ENCODE data around the gene IL17C.
"Not testable (repeated sequence)": the region's sequence is repeated elsewhere in the genome, so short reads cannot be mapped to it uniquely, and the experiment has no call there.

The IL17C gene

GRCh38 chr16:88638323-88639230 is at the start of gene IL17C:
TSS of gene IL17C (plus strand) at chr16:88638572. CDS start at chr16:88638642, 70 bp downstream.
- DNase-seq (ENCODE audit: low spot score) = peak; percentile 66

- no peak for DNase-seq (ENCODE audit: low spot score)
Observed at GRCh38 chr16:88588754-88589153, 49.6 kb upstream of the IL17C start.

DNA sequence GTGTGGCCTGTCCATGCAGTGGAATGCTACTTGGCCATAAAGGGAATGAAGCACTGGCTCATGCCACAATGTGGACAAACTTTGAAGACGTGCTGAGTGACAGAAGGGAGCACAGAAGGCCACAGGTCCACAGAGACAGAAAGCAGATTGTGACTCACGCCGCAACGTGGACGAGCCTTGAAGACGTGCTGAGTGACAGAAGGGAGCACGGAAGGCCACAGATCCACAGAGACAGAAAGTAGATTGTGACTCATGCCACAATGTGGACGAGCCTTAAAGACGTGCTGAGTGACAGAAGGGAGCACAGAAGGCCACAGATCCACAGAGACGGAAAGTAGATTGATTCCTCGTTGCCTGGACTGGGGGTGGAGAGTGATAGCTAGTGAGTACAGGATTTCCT is 48.9 kb upstream of the IL17C start:
- no peak for DNase-seq (ENCODE audit: low spot score)

DNA sequence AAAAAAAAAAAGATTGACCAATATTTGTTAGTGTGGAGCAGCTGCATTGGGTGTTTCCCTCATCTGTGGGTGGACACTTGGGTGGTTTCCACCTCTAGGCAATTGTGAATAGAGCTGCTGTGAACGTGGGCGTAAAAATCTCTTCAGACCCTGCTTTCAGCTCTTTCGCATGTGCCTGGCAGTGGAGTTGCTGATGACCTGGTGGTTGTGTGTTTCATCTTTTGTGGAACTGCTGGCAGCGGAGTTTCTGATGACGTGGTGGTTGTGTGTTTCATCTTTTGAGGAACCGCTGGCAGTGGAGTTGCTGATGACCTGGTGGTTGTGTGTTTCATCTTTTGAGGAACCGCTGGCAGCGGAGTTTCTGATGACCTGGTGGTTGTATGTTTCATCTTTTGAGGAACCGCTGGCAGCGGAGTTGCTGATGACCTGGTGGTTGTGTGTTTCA is 46.8 kb upstream of the IL17C start:
- DNase-seq (ENCODE audit: low spot score) = no peak

- DNase-seq (ENCODE audit: low spot score) = no peak
Observed at GRCh38 chr16:88593061-88593460, 45.3 kb upstream of the IL17C start.

DNA sequence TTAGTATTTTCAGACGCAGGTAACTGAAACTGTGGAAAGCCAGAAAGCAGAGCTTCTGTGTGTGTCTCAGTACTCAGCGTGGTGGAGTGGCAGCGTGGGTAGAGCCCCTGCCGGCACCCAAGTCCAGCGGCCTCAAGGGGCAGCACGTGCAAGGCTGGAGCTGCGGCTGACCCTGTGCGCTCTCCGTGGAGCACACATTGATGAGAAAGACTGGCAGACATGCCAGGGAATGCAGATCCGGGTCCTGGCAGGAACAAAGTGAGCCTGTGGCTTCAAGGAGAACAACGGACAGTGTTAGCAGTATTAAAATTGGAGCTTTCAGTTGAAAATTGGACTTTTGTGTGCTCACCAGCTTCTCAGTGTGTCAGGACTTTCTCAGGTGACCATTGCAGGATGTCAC is 44.9 kb upstream of the IL17C start:
- DNase-seq (ENCODE audit: low spot score) = no peak

- DNase-seq (ENCODE audit: low spot score) = no peak
Observed at GRCh38 chr16:88593910-88594309, 44.5 kb upstream of the IL17C start.

GRCh38 chr16:88595101-88595500 is 43.3 kb upstream of the IL17C start:
- no peak for DNase-seq (ENCODE audit: low spot score)

GRCh38 chr16:88595921-88596320 is 42.5 kb upstream of the IL17C start:
- DNase-seq (ENCODE audit: low spot score) = no peak

DNA sequence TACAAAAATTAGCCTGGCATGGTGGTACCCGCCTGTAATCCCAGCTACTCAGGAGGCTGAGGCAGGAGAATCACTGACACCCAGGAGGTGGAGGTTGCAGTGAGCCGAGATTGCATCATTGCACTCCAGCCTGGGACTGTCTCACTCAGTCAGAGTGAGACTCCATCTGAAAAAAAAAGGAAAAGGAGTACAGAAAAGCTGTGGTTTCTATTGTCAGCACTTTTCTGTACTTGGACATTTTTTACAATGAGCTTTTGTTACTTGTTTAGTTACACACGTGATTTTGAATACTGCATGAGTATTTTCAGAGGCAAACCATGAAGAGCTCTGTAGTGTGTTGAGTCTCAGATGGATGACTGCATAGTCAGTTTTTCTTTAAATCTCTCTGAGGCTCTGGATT is 41.9 kb upstream of the IL17C start:
- DNase-seq (ENCODE audit: low spot score) = no peak

- DNase-seq (ENCODE audit: low spot score) = no peak
Observed at GRCh38 chr16:88597856-88598491, 40.4 kb upstream of the IL17C start.

DNA sequence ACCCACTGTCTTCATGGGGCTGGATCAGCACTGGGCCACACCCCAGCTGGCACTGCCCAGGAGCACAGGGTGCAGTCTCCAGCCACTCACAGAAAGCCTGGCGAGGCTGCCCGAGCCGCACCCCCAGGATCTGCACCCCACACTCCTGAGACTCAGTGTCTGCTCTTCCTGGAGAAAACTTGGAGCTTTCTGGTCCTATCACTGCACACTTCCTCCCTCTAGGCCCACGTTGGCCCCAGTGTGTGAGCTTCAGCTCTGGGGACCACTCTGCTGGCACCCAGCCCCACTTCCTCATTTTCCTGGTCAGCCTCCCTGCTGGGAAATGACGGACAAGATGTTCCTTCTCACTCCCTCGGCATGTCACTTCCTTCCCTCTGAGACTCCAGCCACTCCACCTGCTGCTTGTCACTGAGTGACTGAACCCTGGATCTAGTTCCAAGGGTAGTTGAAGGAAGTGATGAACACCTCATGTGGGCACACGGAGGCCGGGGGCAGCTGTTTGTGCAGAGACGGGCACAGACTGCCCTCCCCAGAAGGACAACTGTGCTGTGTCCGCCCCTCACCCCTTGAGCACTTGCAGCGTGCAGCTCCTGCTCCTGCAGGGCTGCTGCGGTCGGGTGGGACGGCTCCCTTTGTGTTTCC is 39.2 kb upstream of the IL17C start:
- no peak for DNase-seq (ENCODE audit: low spot score)

GRCh38 chr16:88599825-88600538 is 38.4 kb upstream of the IL17C start:
- no peak for DNase-seq (ENCODE audit: low spot score)

- no peak for DNase-seq (ENCODE audit: low spot score)
Observed at GRCh38 chr16:88600539-88600896, 37.9 kb upstream of the IL17C start.

DNA sequence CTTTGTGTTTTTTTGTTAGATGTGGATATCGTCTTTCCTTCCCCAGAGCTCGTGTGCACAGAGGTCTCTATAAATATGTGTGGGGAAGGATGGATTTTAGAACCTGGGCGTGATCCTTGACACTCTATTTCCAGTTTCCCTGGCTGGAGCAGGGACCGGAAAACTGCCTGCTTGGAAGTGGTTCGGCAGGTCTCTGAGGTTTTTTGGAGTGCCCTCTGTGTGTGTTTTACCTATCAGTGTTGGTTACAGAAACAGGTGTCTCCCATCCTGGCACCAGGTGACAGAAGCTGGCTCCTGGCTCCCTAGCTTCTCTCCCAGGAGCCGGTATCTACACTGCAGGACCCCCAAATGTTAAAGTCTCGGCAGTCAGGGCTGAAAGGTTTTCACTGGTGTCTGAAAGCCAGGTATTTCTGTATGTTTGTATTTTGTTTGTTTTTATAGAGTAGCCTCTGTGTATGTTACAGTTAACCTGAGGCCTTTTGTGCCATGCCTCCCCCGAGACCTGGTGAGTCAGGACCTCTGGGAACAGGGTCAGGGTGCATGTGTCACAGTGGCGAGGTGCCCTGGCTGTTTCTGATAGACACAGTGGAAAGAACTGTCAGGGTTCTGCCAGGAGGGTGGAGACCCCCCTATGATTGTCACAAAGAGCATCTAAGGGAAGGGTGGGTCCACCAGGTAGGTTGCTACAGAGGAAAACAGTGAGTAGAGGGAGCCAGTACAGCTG is 36.9 kb upstream of the IL17C start:
- no peak for DNase-seq (ENCODE audit: low spot score)

DNA sequence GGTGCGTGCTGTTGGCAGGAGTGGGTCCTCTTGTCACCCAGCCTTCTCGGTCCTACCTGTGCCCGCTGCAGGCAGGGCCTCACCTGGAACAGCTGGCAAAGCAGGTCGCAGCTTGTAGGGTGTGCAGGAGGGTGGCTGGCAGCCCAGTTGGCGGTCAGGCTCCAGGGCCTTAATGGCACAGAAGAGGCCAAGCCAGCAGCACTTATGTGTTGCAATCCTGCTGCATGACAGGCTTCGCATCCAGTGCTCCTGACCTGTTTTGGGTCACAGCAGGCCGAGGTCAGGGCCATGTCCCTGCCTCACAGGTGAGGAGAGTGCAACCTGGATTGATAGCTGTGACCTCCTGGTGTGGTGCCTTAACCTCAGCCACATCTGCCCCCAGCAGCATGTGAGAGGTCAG is 36.3 kb upstream of the IL17C start:
- no peak for DNase-seq (ENCODE audit: low spot score)

DNA sequence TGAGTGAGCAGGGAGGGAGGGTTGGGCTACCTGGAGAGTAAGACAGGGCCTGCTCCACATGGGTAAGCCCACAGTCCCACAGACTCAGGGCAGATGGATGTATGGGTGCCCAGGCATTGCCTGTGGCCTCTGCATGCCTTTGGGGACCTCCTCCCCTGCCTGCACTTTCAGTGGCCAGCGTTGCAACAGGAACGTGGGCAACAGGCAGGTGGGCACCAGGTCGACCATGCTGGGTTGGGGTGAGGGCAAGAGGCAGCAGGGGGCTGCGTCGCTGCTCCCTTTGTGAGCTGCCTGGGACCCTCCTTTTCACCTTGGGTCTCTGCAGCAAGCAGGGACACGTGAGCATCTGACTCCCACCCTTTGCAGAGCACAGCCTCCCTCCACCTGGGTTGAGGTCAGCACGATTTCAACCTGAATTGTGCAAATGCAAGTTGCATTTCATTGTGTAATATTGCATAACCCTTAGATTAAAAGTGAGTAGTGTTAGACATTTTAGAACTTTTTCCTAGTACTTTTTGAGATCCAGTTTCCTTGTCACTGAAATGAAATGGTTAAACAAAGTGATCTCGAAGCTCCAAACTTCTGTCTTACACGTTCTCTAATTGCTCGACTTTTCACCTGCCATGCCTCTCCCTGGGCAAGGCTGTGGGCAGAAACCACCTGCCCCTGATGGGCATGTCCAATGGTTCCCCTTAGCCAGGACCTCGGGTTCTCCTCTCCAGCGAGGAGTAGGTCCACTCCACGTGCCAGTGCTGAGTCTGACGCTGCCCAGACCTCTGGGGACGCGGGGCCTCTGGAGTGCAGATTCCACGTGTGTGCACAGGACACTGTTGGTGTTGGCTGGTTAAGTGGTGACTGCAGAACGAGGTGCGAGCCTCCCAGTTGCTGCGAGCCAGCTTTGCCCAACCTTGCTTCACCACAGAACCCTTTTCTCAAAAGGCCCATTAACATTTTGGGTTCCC is 32.9 kb upstream of the IL17C start:
- no peak for DNase-seq (ENCODE audit: low spot score)

DNA sequence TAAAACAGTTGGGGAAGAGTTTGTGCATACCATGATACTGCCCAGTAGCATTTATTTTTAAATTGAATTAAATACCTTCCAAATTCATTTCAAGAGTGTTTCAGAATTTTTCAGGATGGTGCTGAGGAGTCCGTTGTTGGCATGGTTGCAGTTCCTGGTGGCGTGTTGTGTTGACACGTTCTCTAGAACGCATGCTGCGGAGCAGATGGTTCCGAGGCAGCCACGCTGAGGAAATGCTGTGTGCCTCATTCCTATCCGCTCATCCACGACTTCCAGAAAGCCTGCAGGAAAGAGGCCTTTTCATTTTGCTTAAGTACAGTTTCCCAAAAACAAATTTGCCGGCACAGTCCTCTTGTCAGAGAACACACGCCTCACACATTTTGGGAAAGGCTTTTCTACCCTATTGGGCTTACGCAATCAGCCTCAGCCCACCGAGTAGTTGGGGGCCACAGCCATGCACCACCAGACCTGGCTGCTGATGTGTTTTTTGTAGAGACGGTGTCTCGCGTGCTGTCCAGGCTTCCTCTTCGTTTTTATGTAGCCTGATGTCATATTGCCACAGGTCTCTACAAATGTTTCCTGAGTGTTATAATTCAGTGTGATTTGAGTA is 32.1 kb upstream of the IL17C start:
- no peak for DNase-seq (ENCODE audit: low spot score)

- DNase-seq (ENCODE audit: low spot score) = no peak
Observed at GRCh38 chr16:88608076-88608475, 30.3 kb upstream of the IL17C start.

DNA sequence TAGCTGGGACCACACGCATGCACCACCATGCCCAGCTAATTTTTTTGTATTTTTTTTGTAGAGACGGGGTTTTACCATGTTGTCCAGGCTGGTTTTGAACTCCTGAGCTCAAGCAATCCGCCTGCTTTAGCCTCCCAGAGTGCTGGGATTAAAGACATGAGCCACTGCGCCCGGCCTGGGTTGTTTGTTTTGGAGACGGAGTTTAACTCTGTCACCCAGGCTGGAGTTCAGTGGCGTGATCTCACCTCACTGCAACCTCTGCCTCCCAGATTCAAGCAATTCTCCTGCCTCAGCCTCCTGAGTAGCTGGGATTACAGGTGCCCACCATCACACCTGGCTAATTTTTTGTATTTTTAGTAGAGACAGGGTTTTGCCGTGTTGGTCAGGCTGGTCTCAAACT is 28.9 kb upstream of the IL17C start:
- DNase-seq (ENCODE audit: low spot score) = not testable (repeated sequence)

Measured in SW480 (cell line).